ENCODE measurements around the gene TBRG1.

Gene TBRG1

DNA sequence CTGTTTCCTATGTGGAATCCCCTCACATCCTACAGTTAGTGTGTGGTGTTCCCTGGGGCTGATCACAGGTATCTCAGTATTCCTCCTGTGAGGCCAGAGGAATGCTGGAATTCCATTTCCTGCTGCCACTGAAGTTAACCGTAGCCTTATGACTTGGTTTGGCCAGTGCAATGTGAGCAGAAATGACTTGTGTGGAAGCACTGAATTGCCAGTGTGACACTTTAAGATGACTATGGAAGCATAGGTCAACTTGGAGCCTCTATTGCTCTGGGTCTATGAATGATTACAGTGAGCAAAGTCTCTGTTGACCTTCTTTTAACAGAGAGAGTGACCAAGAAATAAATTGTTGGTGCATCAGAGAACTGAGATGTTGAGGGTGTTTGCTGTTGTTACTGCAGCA lies 16.5 kb downstream of the TBRG1 start:
- no peaks in the 10 kb centered on the region for H4K20me1 ChIP-seq (ENCODE audit: insufficient read depth)
- H2AFZ ChIP-seq (ENCODE audit: low read depth) = no peak overlapping the region
- H3K4me2 ChIP-seq = no peak overlapping the region
- no peak overlapping the region for H3K4me3 ChIP-seq (IDR thresholded peaks at IDR 0.05; ENCODE audit: insufficient read depth, low read depth, low read length)
- H3K79me2 ChIP-seq (ENCODE audit: insufficient read depth, low read depth) = no peaks in the 10 kb centered on the region
- TF ChIP-seq, protein P1, sequence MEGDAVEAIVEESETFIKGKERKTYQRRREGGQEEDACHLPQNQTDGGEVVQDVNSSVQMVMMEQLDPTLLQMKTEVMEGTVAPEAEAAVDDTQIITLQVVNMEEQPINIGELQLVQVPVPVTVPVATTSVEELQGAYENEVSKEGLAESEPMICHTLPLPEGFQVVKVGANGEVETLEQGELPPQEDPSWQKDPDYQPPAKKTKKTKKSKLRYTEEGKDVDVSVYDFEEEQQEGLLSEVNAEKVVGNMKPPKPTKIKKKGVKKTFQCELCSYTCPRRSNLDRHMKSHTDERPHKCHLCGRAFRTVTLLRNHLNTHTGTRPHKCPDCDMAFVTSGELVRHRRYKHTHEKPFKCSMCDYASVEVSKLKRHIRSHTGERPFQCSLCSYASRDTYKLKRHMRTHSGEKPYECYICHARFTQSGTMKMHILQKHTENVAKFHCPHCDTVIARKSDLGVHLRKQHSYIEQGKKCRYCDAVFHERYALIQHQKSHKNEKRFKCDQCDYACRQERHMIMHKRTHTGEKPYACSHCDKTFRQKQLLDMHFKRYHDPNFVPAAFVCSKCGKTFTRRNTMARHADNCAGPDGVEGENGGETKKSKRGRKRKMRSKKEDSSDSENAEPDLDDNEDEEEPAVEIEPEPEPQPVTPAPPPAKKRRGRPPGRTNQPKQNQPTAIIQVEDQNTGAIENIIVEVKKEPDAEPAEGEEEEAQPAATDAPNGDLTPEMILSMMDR (conservative IDR thresholded peaks at IDR 0.05; ENCODE audit: low read depth, low read length) = no peak
- no peak overlapping the region for H3K9ac ChIP-seq
- no peaks in the 10 kb centered on the region for H3K36me3 ChIP-seq (ENCODE audit: insufficient read depth)
- no peaks in the 10 kb centered on the region for H3K27me3 ChIP-seq (ENCODE audit: insufficient read depth, low read depth)
- H3K4me1 ChIP-seq (ENCODE audit: low read depth, poor library complexity, severe bottlenecking) = peaks cover 4% of the 10 kb centered on the region
- H3K27ac ChIP-seq = no peak overlapping the region

DNA sequence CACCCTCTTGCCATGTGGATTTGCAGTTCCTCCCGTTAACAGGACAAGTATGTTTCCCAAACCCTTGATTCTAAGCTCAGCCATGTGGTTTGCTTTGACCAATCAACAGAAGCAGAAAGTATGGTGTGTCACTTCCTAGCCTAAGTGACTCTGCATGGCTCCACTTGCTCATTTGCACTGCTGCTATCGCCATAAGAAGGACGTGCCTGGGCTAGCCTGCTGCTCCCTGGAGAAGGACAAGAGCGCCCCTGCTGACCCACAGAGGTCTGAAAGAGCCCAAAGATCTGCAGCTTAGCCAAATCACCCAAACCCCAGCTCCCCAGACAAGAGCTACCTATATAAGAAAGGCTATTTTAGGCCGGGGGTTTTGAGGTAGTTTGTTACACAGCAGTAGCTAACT lies 18.0 kb downstream of the TBRG1 start:
- TF ChIP-seq, protein P1 (conservative IDR thresholded peaks at IDR 0.05; ENCODE audit: low read depth, low read length) = no peak
- Histone ChIP-seq H3K79me2 (ENCODE audit: insufficient read depth, low read depth) (no peaks in the 10 kb centered on the region), H4K20me1 (ENCODE audit: insufficient read depth) (no peaks in the 10 kb centered on the region), H3K27me3 (ENCODE audit: insufficient read depth, low read depth) (no peaks in the 10 kb centered on the region), H3K4me3 (IDR thresholded peaks at IDR 0.05; ENCODE audit: insufficient read depth, low read depth, low read length) (no peak overlapping the region), H3K27ac (no peak overlapping the region), H3K9ac (no peak overlapping the region), H3K4me2 (no peak overlapping the region), H3K4me1 (ENCODE audit: low read depth, poor library complexity, severe bottlenecking) (peaks cover 4% of the 10 kb centered on the region), H2AFZ (ENCODE audit: low read depth) (no peak overlapping the region), H3K36me3 (ENCODE audit: insufficient read depth) (no peaks in the 10 kb centered on the region)

DNA sequence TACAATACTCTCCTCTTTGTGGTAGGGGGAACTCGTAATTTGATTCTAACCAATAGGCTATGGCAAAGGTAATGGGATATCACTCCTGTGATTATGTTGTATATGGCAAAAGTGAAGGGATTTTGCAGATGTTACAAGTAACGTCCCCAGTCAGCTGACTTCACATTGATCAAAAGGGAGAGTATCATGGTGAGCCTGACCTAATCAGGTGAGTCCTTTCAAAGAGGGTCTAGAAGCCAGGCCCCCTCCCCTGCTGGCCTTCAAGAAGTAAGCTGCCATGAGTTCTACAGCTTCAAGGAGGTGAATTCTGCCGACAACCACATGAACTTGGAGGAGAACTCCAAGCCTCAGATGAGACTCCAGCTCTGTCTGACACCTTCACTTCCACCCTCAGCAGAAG lies 20.0 kb downstream of the TBRG1 start:
- Histone ChIP-seq H3K9ac (no peak overlapping the region), H3K4me2 (no peak overlapping the region), H3K36me3 (ENCODE audit: insufficient read depth) (no peaks in the 10 kb centered on the region), H3K4me1 (ENCODE audit: low read depth, poor library complexity, severe bottlenecking) (peaks cover 4% of the 10 kb centered on the region), H3K4me3 (IDR thresholded peaks at IDR 0.05; ENCODE audit: insufficient read depth, low read depth, low read length) (no peak overlapping the region), H3K79me2 (ENCODE audit: insufficient read depth, low read depth) (no peaks in the 10 kb centered on the region), H3K27ac (no peak overlapping the region), H2AFZ (ENCODE audit: low read depth) (no peak overlapping the region), H3K27me3 (ENCODE audit: insufficient read depth, low read depth) (no peaks in the 10 kb centered on the region), H4K20me1 (ENCODE audit: insufficient read depth) (no peaks in the 10 kb centered on the region)
- TF ChIP-seq, protein P1 (conservative IDR thresholded peaks at IDR 0.05; ENCODE audit: low read depth, low read length) = no peak

DNA sequence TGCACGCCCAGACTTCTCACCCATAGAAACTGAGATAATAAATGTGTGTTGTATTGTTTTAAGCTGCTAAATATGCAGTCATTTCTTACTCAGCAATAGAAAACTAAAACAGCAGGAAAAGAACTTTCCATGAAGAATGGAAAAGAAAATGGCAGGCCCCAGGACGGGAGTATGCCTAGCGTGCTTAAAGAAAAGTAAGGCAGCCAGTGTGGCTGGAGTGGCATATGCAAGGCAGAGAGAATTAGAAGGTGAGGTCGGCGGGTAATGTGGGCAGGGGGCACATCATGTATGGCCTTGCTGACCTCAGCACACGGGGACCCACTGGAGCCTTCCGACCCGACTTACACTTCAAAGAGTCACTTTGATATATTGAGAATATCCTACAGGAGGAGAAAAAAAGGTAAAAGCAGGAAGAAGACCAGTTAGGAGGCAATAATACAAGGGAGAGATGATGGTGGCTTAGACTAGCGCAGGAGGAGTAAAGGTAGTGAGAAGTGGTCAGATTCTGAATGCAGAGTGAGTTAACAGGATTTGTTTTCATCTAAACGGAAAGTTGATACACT lies 20.5 kb downstream of the TBRG1 start:
- Histone ChIP-seq H3K27ac (no peak overlapping the region), H3K4me2 (no peak overlapping the region), H3K9ac (no peak overlapping the region), H4K20me1 (ENCODE audit: insufficient read depth) (no peaks in the 10 kb centered on the region), H3K4me3 (IDR thresholded peaks at IDR 0.05; ENCODE audit: insufficient read depth, low read depth, low read length) (no peak overlapping the region), H3K36me3 (ENCODE audit: insufficient read depth) (no peaks in the 10 kb centered on the region), H3K79me2 (ENCODE audit: insufficient read depth, low read depth) (no peaks in the 10 kb centered on the region), H3K4me1 (ENCODE audit: low read depth, poor library complexity, severe bottlenecking) (peaks cover 4% of the 10 kb centered on the region), H2AFZ (ENCODE audit: low read depth) (no peak overlapping the region), H3K27me3 (ENCODE audit: insufficient read depth, low read depth) (no peaks in the 10 kb centered on the region)
- TF ChIP-seq, protein P1 (conservative IDR thresholded peaks at IDR 0.05; ENCODE audit: low read depth, low read length) = no peak

Measured in KMS-11 (cell line).